GM12878 (cell line): ENCODE results near the gene AP3D1. TPM values are rescaled to one million over a fixed set of nuclear protein-coding genes. Genes with fewer than 3 reads are reported as not detected.

Experiments used
- ATAC-seq: fragments of 200-7000 bp; cut with Tn5 transposase; 3 replicates; pipeline ENCODE4 v1.9.1; 2020; ENCODE audit warnings: mild to moderate bottlenecking, moderate library complexity
- BruUV-seq: library from RNA; stranded (reverse); fragments of 400-500 nt; replicated peaks from 2 replicates; lab custom pipeline; 2021; lab: Mats Ljungman, UMichigan
- CTCF ChIA-PET: fragments of 300-600 bp; sonication (Branson Sonifier 250); formaldehyde crosslinking; extraction: SDS; loops from one replicate; lab custom pipeline; 2021; ENCODE audit warnings: inconsistent platforms; lab: Yijun Ruan, JAX
- POLR2A ChIA-PET: fragments of 350-600 bp; formaldehyde crosslinking; extraction: SDS; loops from one replicate; lab custom pipeline; 2021; ENCODE audit warnings: inconsistent platforms; lab: Charles Lee
- RAD21 ChIA-PET: fragments of 300-600 bp; sonication (Branson Sonifier 250); formaldehyde crosslinking; loops from one replicate; lab custom pipeline; 2023; ENCODE audit warnings: antibody characterized with exemption; ENCODE audit not compliant: unreplicated experiment; lab: Charles Lee
- SMC1A ChIA-PET: fragments of 300-600 bp; sonication (Branson Sonifier 250); formaldehyde crosslinking; loops from one replicate; lab custom pipeline; 2023; ENCODE audit not compliant: unreplicated experiment, uncharacterized antibody; lab: Charles Lee
- DNase-seq: peaks from one replicate; pipeline ENCODE4 v3.0.0-alpha.2; 2011; ENCODE audit warnings: low read depth, low spot score
- FAIRE-seq: peaks from 3 replicates; lab custom pipeline; 2011; peaks lifted over from hg19 to GRCh38; lab: Jason Lieb, UNC
- H2AFZ ChIP-seq: 2 replicates; pipeline ENCODE4 v1.6.0; 2011; ENCODE audit warnings: low read depth, low read length, control low read depth; ENCODE audit not compliant: control insufficient read depth
- H3K27ac ChIP-seq: 2 replicates; pipeline ENCODE4 v1.5.1; 2011; ENCODE audit warnings: control low read depth; ENCODE audit not compliant: control insufficient read depth, insufficient read depth
- H3K27me3 ChIP-seq, 2 experiments: replicated peaks in 1 of 2; 2 replicates each; pipeline versions ENCODE4 v1.6.0 to v1.6.1; 2011; ENCODE audit warnings: low read length in 1 of 2; ENCODE audit not compliant: control insufficient read depth in 2 of 2, insufficient read depth in 2 of 2
- H3K36me3 ChIP-seq, 2 experiments: 2 replicates each; pipeline ENCODE4 v1.5.1; 2011; ENCODE audit warnings: low read length in 1 of 2; ENCODE audit not compliant: control insufficient read depth in 2 of 2, insufficient read depth in 2 of 2
- H3K4me1 ChIP-seq: 2 replicates; pipeline ENCODE4 v1.6.1; 2011; ENCODE audit warnings: mild to moderate bottlenecking, low read length, moderate library complexity, mixed read lengths; ENCODE audit not compliant: control insufficient read depth, insufficient read depth
- H3K4me2 ChIP-seq: 2 replicates; pipeline ENCODE4 v1.6.0; 2011; ENCODE audit warnings: control low read depth; ENCODE audit not compliant: control insufficient read depth, insufficient read depth
- H3K4me3 ChIP-seq: fragments of 200-600 bp; sonication (generic); 2 replicates; pipeline ENCODE4 v1.5.1; 2016
- H3K79me2 ChIP-seq: 2 replicates; pipeline ENCODE4 v1.6.0; 2011; ENCODE audit warnings: low read length; ENCODE audit not compliant: control insufficient read depth, insufficient read depth
- H3K9ac ChIP-seq: 2 replicates; pipeline ENCODE4 v1.8.0; 2011; ENCODE audit warnings: low read length, control low read depth, mixed read lengths; ENCODE audit not compliant: control insufficient read depth, insufficient read depth
- H3K9me3 ChIP-seq: replicated peaks from 3 replicates; pipeline ENCODE4 v1.5.1; 2011; ENCODE audit warnings: mild to moderate bottlenecking, low read length; ENCODE audit not compliant: control insufficient read depth, insufficient read depth
- H4K20me1 ChIP-seq: 2 replicates; pipeline ENCODE4 v1.6.0; 2011; ENCODE audit not compliant: control insufficient read depth, insufficient read depth
- CHD1 ChIP-seq: IDR thresholded peaks from 2 replicates; pipeline ENCODE4 v1.6.1; 2012; ENCODE audit warnings: low read depth, low read length, improper control_type of control experiment
- ELK1 ChIP-seq: IDR thresholded peaks from 2 replicates; pipeline ENCODE4 v1.6.1; 2012; ENCODE audit warnings: low read depth, low read length, improper control_type of control experiment
- IRF3 ChIP-seq: fragments of 450-650 bp; IDR thresholded peaks from 2 replicates; pipeline ENCODE4 v1.6.1; 2014; ENCODE audit warnings: mild to moderate bottlenecking
- NR2C1 ChIP-seq: fragments of 450-650 bp; IDR thresholded peaks from 2 replicates; pipeline ENCODE4 v1.6.1; 2017; ENCODE audit warnings: antibody characterized with exemption, mild to moderate bottlenecking, moderate library complexity
- POU2F2 ChIP-seq: IDR thresholded peaks from 3 replicates; pipeline ENCODE4 v1.6.1; 2011; ENCODE audit warnings: low read depth, mild to moderate bottlenecking, low read length, borderline replicate concordance
- REST ChIP-seq: IDR thresholded peaks from 2 replicates; pipeline ENCODE4 v1.6.1; 2012; ENCODE audit warnings: mild to moderate bottlenecking, low read depth, low read length
- ZNF207 ChIP-seq: fragments of 450-650 bp; IDR thresholded peaks from 2 replicates; pipeline ENCODE4 v1.6.1; 2014; ENCODE audit warnings: antibody characterized with exemption, mild to moderate bottlenecking, borderline replicate concordance
- whole genome bisulfite sequencing: methylation state at CpG from one replicate; pipeline ENCODE4 v1.1.6; 2016; ENCODE audit warnings: low lambda C conversion rate; ENCODE audit not compliant: insufficient replicate concordance, insufficient coverage; ENCODE audit errors: missing lambda C conversion rate; 5-methylcytosine and 5-hydroxymethylcytosine counted together
- in situ Hi-C: fragments of 300-500 bp; cut with MboI; formaldehyde crosslinking; loops from 9 replicates; pipeline ENCODE4 v1.14.3; 2018; ENCODE audit warnings: mixed read lengths
- intact Hi-C: fragments of 100-400 bp; cut with micrococcal nuclease; formaldehyde crosslinking; loops from one replicate; pipeline ENCODE4 v1.14.2; 2022; ENCODE audit not compliant: unreplicated experiment
- polyA plus RNA-seq, 11 experiments: library from polyadenylated mRNA; depleted of rRNA in 4 of 11; unstranded in 6 of 11; stranded (reverse) in 5 of 11; fragments of >200 nt; fragmentation: Nextera tagmentation in 4 of 11; fragmentation: Illumina TruSeq in 1 of 11; extraction: Ambion mirVana in 4 of 11; extraction: Trizol in 1 of 11; gene quantifications; 1 replicate in 1 of 11; 2 replicates in 10 of 11; pipeline versions ENCODE4 v1.2.1 to v1.2.3, GENCODE V29; 2011 to 2016; ENCODE audit warnings: inconsistent platforms in 2 of 11, missing spikeins in 2 of 11, low read depth in 1 of 11
- total RNA-seq, 4 experiments: library from RNA; depleted of rRNA in 3 of 4; stranded (reverse); fragments of >200 nt in 3 of 4; fragmentation: Illumina TruSeq in 1 of 4; extraction: Trizol in 1 of 4; gene quantifications; 2 replicates each; pipeline versions ENCODE4 v1.2.1 to v1.2.3, GENCODE V29; 2013 to 2021

Gene AP3D1
- total and polyA plus RNA-seq, 10 of the 15 experiments (the other 5 are each of a cell fraction or from before 2014, with no cell fraction given), result 1.5 to 108 (median 59.1) TPM

GRCh38 chr19:2115911-2116426 is 35.4 kb downstream of the AP3D1 start:
- no TSS peak for BruUV-seq
- ChIA-PET CTCF (no interaction called here), SMC1A (no interaction called here), RAD21 (no interaction called here), POLR2A (interaction anchor here (0.6 kb wide), 2 partner anchors 27 to 132 kb away, joined by 6 to 7 read pairs; no protein-coding TSS in a partner anchor)
- Histone ChIP-seq H4K20me1 (no peaks in the 10 kb centered on the region), H3K4me3 (no peak overlapping the region), H3K79me2 (no peaks in the 10 kb centered on the region), H3K27me3 (no peaks in the 10 kb centered on the region), H3K36me3 (peaks cover 12 to 76% of the 10 kb centered on the region in 2 experiments; a peak in 3 of 4 replicates), H3K27ac (no peak overlapping the region), H3K4me2 (no peak overlapping the region), H2AFZ (no peak overlapping the region), H3K4me1 (no peaks in the 10 kb centered on the region), H3K9ac (no peak overlapping the region), H3K9me3 (no peaks in the 10 kb centered on the region)
- WGBS, result 94% methylated on average over 24 of the region's 24 CpGs
- no peak for ATAC-seq
- in situ Hi-C loops (no loop called here), intact Hi-C loops (no loop called here)
- DNase-seq, result no peak
- no peak for TF ChIP-seq NR2C1
- no peak for TF ChIP-seq IRF3
- no peak for TF ChIP-seq POU2F2
- TF ChIP-seq ELK1, result no peak
- TF ChIP-seq REST, result no peak
- no peak for TF ChIP-seq CHD1
- no peak for TF ChIP-seq ZNF207
- FAIRE-seq, result no peak
